ENCODE measurements around the gene RAMP1. TPM values are rescaled to one million over a fixed set of nuclear protein-coding genes. Genes with fewer than 3 reads are reported as not detected.
"Not testable (repeated sequence)": the region's sequence is repeated elsewhere in the genome, so short reads cannot be mapped to it uniquely, and the experiment has no call there.

The RAMP1 gene
- total and polyA plus RNA-seq, 4 donors, result 36.6 to 131 (median 120) TPM

DNA sequence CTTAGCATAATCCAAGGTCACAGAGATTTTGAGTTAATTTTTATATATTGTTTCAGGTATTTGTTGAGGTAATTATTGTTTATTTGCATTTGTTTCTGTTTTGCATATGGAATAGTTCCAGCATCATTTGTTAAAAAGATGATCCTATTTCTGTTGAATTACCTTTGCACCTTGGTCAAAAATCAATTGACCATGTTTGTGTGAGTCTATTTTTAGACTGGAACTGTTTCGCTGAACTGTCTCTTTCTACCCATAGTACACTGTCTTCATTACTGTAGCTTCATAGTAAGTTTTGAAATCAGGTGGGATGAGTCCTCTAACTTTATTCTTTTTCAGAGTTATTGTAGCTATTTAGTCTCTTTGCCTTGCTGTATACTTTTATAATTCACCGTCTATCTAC, 28.9 kb upstream of the RAMP1 start:
- no peaks in the 10 kb centered on the region for H3K4me1 ChIP-seq (ENCODE audit: control insufficient read depth, insufficient read depth, low read length)
- DNase-seq (ENCODE audit: low read depth in 4 of 6, low spot score in 6 of 6), result no peak
- no CpG with 5 or more reads among the region's 2 CpGs for WGBS (ENCODE audit: insufficient coverage)
- H3K27me3 ChIP-seq (ENCODE audit: control insufficient read depth, insufficient read depth, low read length), result no peaks in the 10 kb centered on the region
- H3K9me3 ChIP-seq (ENCODE audit: control insufficient read depth, insufficient read depth, low read length), result no peaks in the 10 kb centered on the region
- H3K36me3 ChIP-seq (ENCODE audit: control insufficient read depth, insufficient read depth, low read length), result no peaks in the 10 kb centered on the region
- no peak overlapping the region for H3K27ac ChIP-seq (ENCODE audit: low read depth, low read length)
- H3K4me3 ChIP-seq (ENCODE audit: low read depth, low read length), result no peak overlapping the region

DNA sequence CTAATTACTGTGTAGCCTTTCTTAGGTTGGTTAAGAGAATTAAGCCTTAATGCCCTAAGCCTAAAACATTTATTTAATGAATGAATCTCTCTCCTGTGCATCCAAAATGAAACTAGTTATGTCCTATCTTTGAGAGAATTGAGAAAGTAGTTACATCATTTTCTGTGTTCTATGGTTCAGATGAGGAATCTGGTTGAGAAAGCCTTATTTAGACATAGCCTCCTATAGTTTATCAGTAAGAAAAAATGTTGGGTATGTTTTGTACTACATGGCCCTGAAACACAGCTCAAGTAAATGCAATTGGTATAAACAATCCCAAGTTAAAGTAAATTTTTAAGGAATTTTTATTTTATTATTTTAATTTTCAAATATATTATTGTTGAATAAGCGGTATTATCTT, 25.9 kb upstream of the RAMP1 start:
- WGBS (ENCODE audit: insufficient coverage), result no CpG with 5 or more reads among the region's 1 CpG
- Histone ChIP-seq H3K4me3 (ENCODE audit: low read depth, low read length) (no peak overlapping the region), H3K36me3 (ENCODE audit: control insufficient read depth, insufficient read depth, low read length) (no peaks in the 10 kb centered on the region), H3K27ac (ENCODE audit: low read depth, low read length) (no peak overlapping the region), H3K9me3 (ENCODE audit: control insufficient read depth, insufficient read depth, low read length) (no peaks in the 10 kb centered on the region), H3K27me3 (ENCODE audit: control insufficient read depth, insufficient read depth, low read length) (no peaks in the 10 kb centered on the region), H3K4me1 (ENCODE audit: control insufficient read depth, insufficient read depth, low read length) (no peaks in the 10 kb centered on the region)
- no peak for DNase-seq (ENCODE audit: low read depth in 4 of 6, low spot score in 6 of 6)

DNA sequence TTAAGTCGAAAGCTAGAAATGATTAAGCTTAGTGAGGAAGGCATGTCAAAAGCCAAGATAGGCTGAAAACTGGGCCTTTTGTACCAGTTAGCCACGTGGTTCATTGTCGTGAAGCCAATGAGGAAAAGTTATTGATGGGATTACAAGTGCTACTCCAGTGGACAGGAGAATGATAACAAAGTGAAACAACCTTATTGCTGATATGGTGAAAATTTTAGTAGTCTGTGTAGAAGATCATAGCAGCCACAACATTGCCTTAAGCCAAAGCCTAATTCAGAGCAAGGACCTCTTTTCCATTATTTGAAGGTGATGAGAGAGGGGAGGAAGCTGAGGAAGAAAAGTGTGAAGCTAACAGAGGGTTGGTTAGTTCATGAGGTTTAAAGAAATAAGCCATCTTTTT, 24.1 kb upstream of the RAMP1 start:
- no peak for DNase-seq (ENCODE audit: low read depth in 4 of 6, low spot score in 6 of 6)
- WGBS (ENCODE audit: insufficient coverage), result 63% methylated on average over 3 of the region's 3 CpGs
- Histone ChIP-seq H3K9me3 (ENCODE audit: control insufficient read depth, insufficient read depth, low read length) (no peaks in the 10 kb centered on the region), H3K36me3 (ENCODE audit: control insufficient read depth, insufficient read depth, low read length) (no peaks in the 10 kb centered on the region), H3K27me3 (ENCODE audit: control insufficient read depth, insufficient read depth, low read length) (no peaks in the 10 kb centered on the region), H3K4me3 (ENCODE audit: low read depth, low read length) (no peak overlapping the region), H3K4me1 (ENCODE audit: control insufficient read depth, insufficient read depth, low read length) (no peaks in the 10 kb centered on the region), H3K27ac (ENCODE audit: low read depth, low read length) (no peak overlapping the region)

DNA sequence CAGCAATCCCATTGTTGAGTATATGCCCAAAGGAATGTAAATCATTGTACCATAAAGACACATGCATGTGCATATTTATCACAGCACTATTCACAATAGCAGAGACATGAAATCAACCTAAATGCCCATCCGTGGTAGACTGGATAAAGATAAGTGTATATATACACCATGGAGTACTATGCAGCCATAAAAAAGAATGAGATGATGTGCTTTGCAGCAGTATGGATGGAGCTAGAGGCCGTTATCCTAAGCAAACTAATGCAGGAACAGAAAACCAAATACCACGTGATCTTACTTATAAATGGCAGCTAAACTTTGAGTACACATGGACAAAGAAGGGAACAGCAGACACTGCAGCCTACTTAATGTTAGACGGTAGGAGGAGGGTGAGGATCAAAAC, 18.4 kb upstream of the RAMP1 start:
- H3K9me3 ChIP-seq (ENCODE audit: control insufficient read depth, insufficient read depth, low read length), result no peaks in the 10 kb centered on the region
- H3K27me3 ChIP-seq (ENCODE audit: control insufficient read depth, insufficient read depth, low read length), result no peaks in the 10 kb centered on the region
- H3K36me3 ChIP-seq (ENCODE audit: control insufficient read depth, insufficient read depth, low read length), result no peaks in the 10 kb centered on the region
- no CpG with 5 or more reads among the region's 4 CpGs for WGBS (ENCODE audit: insufficient coverage)
- no peaks in the 10 kb centered on the region for H3K4me1 ChIP-seq (ENCODE audit: control insufficient read depth, insufficient read depth, low read length)
- H3K27ac ChIP-seq (ENCODE audit: low read depth, low read length), result no peak overlapping the region
- no peak for DNase-seq (ENCODE audit: low read depth in 4 of 6, low spot score in 6 of 6)
- H3K4me3 ChIP-seq (ENCODE audit: low read depth, low read length), result no peak overlapping the region

DNA sequence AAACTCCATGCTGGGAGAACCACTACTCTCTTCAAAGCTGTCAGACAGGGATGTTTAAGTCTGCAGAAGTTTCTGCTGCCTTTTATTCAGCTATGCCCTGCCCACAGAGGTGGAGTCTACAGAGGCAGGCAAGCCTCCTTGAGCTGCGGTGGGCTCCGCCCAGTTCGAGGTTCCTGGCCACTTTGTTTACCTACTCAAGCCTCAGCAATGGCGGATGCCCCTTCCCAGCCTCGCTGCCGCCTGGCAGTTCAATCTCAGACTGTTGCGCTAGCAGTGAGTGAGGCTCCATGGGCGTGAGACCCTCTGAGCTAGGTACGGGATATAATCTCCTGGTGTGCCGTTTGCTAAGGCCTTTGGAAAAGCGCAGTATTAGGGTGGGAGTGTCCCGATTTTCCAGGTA, 10.5 kb upstream of the RAMP1 start:
- DNase-seq (ENCODE audit: low read depth in 4 of 6, low spot score in 6 of 6); H3K4me1 ChIP-seq (ENCODE audit: control insufficient read depth, insufficient read depth, low read length); H3K27ac ChIP-seq (ENCODE audit: low read depth, low read length); H3K9me3 ChIP-seq (ENCODE audit: control insufficient read depth, insufficient read depth, low read length); H3K27me3 ChIP-seq (ENCODE audit: control insufficient read depth, insufficient read depth, low read length); H3K36me3 ChIP-seq (ENCODE audit: control insufficient read depth, insufficient read depth, low read length); H3K4me3 ChIP-seq (ENCODE audit: low read depth, low read length): not testable (repeated sequence)
- WGBS (ENCODE audit: insufficient coverage), result 93% methylated on average over 12 of the region's 12 CpGs

DNA sequence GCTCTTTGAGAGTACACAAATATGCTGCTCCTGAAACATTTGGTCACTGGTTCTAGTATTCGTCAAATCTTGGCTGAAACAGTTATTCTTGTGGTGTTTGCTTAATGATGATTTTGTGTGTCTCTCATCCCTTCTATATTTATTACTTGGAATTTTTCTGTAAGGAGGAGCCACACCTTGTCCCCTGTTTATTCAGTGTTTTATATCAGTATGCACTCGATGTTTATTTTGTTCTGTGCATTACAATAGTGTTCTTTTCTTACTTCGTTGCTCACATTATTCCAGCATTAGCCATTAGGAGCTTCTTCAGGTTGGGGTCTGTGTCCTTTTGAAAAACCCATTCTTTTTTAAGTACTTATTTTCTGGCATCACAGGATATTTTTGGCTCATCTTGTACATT, 5.1 kb upstream of the RAMP1 start:
- H3K27me3 ChIP-seq (ENCODE audit: control insufficient read depth, insufficient read depth, low read length), result peaks cover 6% of the 10 kb centered on the region
- peaks cover 17% of the 10 kb centered on the region for H3K4me1 ChIP-seq (ENCODE audit: control insufficient read depth, insufficient read depth, low read length)
- no peak for DNase-seq (ENCODE audit: low read depth in 4 of 6, low spot score in 6 of 6)
- no peaks in the 10 kb centered on the region for H3K36me3 ChIP-seq (ENCODE audit: control insufficient read depth, insufficient read depth, low read length)
- no peaks in the 10 kb centered on the region for H3K9me3 ChIP-seq (ENCODE audit: control insufficient read depth, insufficient read depth, low read length)
- no peak overlapping the region for H3K4me3 ChIP-seq (ENCODE audit: low read depth, low read length)
- no CpG with 5 or more reads among the region's 3 CpGs for WGBS (ENCODE audit: insufficient coverage)
- no peak overlapping the region for H3K27ac ChIP-seq (ENCODE audit: low read depth, low read length)

DNA sequence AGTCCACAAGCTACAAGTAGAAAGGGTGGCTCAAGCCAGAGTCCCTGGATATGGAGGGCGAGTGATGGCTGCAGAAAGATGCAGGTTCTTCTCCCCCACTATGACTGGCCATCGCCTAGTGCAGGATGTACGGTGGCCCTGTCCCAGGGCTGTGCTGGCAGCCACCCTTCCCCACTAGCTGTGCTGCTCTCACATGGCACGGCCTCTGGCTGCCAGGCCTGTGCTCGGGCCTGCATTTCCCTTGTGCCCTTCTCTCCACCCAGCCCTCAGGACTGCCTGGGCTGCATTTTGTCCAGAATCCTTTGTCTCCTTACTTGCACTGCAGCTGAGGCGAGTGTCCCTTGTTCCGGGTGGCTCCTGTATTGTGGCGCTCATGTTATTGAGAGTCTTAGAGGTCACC, 1.6 kb upstream of the RAMP1 start:
- WGBS (ENCODE audit: insufficient coverage), result 68% methylated on average over 8 of the region's 8 CpGs
- H3K4me1 ChIP-seq (ENCODE audit: control insufficient read depth, insufficient read depth, low read length), result peaks cover 34% of the 10 kb centered on the region
- H3K27ac ChIP-seq (ENCODE audit: low read depth, low read length), result no peak overlapping the region
- H3K9me3 ChIP-seq (ENCODE audit: control insufficient read depth, insufficient read depth, low read length), result no peaks in the 10 kb centered on the region
- H3K27me3 ChIP-seq (ENCODE audit: control insufficient read depth, insufficient read depth, low read length), result peaks cover 9% of the 10 kb centered on the region
- no peak for DNase-seq (ENCODE audit: low read depth in 4 of 6, low spot score in 6 of 6)
- no peak overlapping the region for H3K4me3 ChIP-seq (ENCODE audit: low read depth, low read length)
- peaks cover 3% of the 10 kb centered on the region for H3K36me3 ChIP-seq (ENCODE audit: control insufficient read depth, insufficient read depth, low read length)

DNA sequence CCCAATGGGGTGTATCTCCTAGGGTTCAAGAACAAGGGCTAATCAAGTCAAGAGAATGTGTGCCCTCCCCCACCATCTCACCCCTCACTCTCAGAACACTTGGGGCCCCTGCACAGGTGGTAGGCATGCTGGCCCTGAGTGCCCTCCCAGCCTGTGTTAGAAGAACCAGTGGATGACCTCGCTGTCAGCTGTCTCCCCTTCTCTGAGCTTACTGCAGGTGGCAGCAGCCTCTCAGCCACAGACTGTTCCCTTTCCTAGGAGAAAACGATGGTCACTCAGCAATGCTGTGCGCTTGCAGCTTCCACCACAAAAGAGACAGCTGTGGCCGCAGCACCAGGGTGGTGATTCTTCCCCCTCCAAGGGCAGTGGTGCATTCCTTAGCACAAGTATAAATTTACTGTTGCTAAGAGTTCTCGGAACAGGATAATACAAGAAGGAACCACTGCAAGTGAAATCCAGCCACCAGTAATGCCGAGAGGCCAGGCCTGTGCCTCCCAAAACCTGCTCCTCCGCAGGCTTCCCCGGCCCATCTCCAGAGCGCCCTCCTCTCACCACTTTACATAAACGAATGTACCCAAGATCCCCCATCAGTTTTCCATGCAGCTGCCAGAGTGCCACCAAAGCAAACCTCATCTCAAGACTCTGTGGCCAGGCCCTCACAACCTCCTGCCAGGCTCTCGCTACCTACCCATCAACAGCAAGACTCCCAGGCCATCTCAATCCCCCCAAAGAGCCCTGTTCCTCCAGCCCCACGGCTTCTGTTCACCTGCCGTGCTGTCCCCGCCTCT, 935 bp upstream of the RAMP1 start:
- Histone ChIP-seq H3K27me3 (ENCODE audit: control insufficient read depth, insufficient read depth, low read length) (peaks cover 9% of the 10 kb centered on the region), H3K4me1 (ENCODE audit: control insufficient read depth, insufficient read depth, low read length) (peaks cover 41% of the 10 kb centered on the region), H3K36me3 (ENCODE audit: control insufficient read depth, insufficient read depth, low read length) (peaks cover 6% of the 10 kb centered on the region), H3K4me3 (ENCODE audit: low read depth, low read length) (peak overlapping the region; percentile 21), H3K27ac (ENCODE audit: low read depth, low read length) (peak overlapping the region; percentile 69), H3K9me3 (ENCODE audit: control insufficient read depth, insufficient read depth, low read length) (no peaks in the 10 kb centered on the region)
- WGBS (ENCODE audit: insufficient coverage), result 32% methylated on average over 14 of the region's 14 CpGs
- peak; percentile 62 to 94 (median 74) for DNase-seq (ENCODE audit: low read depth in 4 of 6, low spot score in 6 of 6)

DNA sequence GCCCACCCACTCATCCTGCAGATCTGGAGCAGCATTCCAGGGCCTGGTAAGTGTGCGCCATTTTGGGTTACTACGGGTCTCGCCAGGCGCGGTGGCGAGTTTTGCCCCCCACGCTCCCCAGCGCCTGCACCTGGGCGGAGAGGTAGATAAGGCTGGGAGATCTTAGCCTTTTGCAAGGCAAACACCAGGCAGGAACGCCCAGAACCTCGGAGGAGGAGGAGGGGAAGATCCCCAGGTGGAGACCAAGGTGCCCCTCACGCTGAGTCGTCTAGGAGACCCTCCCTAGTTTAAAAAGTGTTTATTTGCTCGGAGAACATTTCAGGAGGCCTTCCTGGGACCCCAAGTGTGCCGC, 365 bp upstream of the RAMP1 start:
- Histone ChIP-seq H3K27ac (ENCODE audit: low read depth, low read length) (peak overlapping the region; percentile 69), H3K27me3 (ENCODE audit: control insufficient read depth, insufficient read depth, low read length) (peaks cover 9% of the 10 kb centered on the region), H3K9me3 (ENCODE audit: control insufficient read depth, insufficient read depth, low read length) (no peaks in the 10 kb centered on the region), H3K4me1 (ENCODE audit: control insufficient read depth, insufficient read depth, low read length) (peaks cover 47% of the 10 kb centered on the region), H3K4me3 (ENCODE audit: low read depth, low read length) (peak overlapping the region; percentile 21), H3K36me3 (ENCODE audit: control insufficient read depth, insufficient read depth, low read length) (peaks cover 10% of the 10 kb centered on the region)
- no peak for DNase-seq (ENCODE audit: low read depth in 4 of 6, low spot score in 6 of 6)
- WGBS (ENCODE audit: insufficient coverage), result 40% methylated on average over 15 of the region's 15 CpGs

DNA sequence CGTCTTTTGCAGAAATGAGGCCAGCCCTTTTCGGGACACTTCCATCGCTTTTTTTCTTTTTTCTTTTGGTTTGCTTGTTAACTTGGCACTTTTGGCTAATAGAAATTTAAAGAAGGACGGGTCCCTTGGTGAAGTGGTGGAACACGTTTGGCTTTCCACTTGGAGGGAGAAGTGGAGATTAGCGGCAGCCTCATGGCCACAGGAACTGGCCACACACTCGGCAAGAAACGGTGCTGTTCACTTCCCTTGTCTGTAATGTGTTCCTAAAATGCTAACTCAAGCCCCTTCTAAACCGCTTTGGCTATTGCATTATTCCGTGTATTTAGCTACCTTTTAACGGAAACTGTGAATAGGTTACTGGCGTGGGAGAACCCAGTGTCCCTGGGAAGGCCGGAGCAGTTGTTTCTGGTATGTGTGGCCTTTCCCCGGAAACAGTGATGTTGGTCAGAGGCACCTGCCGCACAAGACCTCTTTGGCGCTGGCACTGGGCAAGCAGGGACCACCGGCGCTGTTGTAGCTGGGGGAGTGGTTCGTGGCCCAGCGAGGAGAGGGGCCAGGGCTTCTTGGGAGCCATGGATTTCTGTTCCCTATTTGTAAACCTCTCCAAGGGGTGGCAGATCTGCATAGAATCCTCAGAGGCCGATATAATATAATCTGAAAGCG, 981 bp downstream of the RAMP1 start:
- Histone ChIP-seq H3K36me3 (ENCODE audit: control insufficient read depth, insufficient read depth, low read length) (peaks cover 15% of the 10 kb centered on the region), H3K27ac (ENCODE audit: low read depth, low read length) (peak overlapping the region; percentile 75), H3K4me1 (ENCODE audit: control insufficient read depth, insufficient read depth, low read length) (peaks cover 60% of the 10 kb centered on the region), H3K4me3 (ENCODE audit: low read depth, low read length) (peak overlapping the region; percentile 44), H3K9me3 (ENCODE audit: control insufficient read depth, insufficient read depth, low read length) (no peaks in the 10 kb centered on the region), H3K27me3 (ENCODE audit: control insufficient read depth, insufficient read depth, low read length) (peaks cover 9% of the 10 kb centered on the region)
- 37% methylated on average over 15 of the region's 22 CpGs for WGBS (ENCODE audit: insufficient coverage)
- peak in 2 of 6 donors; percentile 19 to 31 for DNase-seq (ENCODE audit: low read depth in 4 of 6, low spot score in 6 of 6)

Measured in spinal cord (tissue), 10 donors.